IgD-negative memory B cell (primary cell): ENCODE measurements around the gene ABCA1. TPM values are rescaled to one million over a fixed set of nuclear protein-coding genes. Genes with fewer than 3 reads are reported as not detected.
"Not testable (repeated sequence)": the region's sequence is repeated elsewhere in the genome, so short reads cannot be mapped to it uniquely, and the experiment has no call there.

Source experiments
- H3K27ac Mint-ChIP-seq, 3 donors: one replicate each; pipeline ENCODE4 v1.8.0; 2020 to 2022; ENCODE audit warnings: mild to moderate bottlenecking in 3 of 3, mixed read lengths in 3 of 3, moderate library complexity in 1 of 3
- H3K27me3 Mint-ChIP-seq: one replicate; pipeline ENCODE4 v1.8.0; 2021; ENCODE audit warnings: mixed read lengths
- H3K36me3 Mint-ChIP-seq: one replicate; pipeline ENCODE4 v1.8.0; 2020; ENCODE audit warnings: mild to moderate bottlenecking, mixed read lengths
- H3K4me1 Mint-ChIP-seq, 3 donors: one replicate each; pipeline ENCODE4 v1.8.0; 2020 to 2022; ENCODE audit warnings: mixed read lengths in 3 of 3, mild to moderate bottlenecking in 1 of 3
- H3K4me3 Mint-ChIP-seq, 4 donors: one replicate each; pipeline ENCODE4 v1.8.0; 2020 to 2022; ENCODE audit warnings: mild to moderate bottlenecking in 4 of 4, mixed read lengths in 4 of 4, moderate library complexity in 3 of 4
- H3K9me3 Mint-ChIP-seq, 3 donors: one replicate each; pipeline ENCODE4 v1.8.0; 2020 to 2021; ENCODE audit warnings: mixed read lengths in 3 of 3, mild to moderate bottlenecking in 1 of 3
- polyA plus RNA-seq: library from polyadenylated mRNA; unstranded; fragments of 300-500 nt; fragmentation: Illumina TruSeq; gene quantifications from one replicate; pipeline ENCODE4 v1.2.3, GENCODE V29; 2021

The ABCA1 gene
- polyA plus RNA-seq, 1 donor from 2014 or later: 1.3 TPM

DNA sequence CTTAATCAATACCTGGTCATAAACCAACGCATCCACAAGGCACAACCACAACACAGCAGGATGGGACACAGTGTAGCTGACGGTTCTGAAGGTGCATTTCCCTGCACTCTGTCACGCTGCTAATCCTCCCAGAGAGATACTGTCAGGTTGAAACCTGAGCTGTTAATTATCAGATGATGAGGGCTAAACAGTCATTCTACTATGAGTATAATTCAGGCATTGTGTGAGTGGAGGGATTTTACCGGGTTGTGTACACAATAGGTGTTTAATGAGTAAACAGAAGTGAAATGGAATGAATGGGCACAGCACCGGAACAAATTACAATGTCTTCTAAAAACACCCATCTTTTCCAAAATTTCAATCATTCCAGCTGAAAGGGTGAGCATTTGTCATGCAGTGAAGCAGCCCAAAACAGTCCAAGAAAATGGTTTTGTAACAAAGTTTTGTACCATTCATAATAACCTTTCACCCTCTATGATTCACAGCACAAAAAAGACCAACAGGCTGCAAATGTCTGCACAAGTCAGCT is 71.5 kb downstream of the ABCA1 start:
- Mint-ChIP-seq H3K36me3 (peaks cover 9% of the 10 kb centered on the region), H3K4me1 (peaks cover 2 to 7% (median 6%) of the 10 kb centered on the region in 3 donors), H3K27me3 (peaks cover 2% of the 10 kb centered on the region), H3K4me3 (no peak overlapping the region), H3K9me3 (no peaks in the 10 kb centered on the region), H3K27ac (no peak overlapping the region)

DNA sequence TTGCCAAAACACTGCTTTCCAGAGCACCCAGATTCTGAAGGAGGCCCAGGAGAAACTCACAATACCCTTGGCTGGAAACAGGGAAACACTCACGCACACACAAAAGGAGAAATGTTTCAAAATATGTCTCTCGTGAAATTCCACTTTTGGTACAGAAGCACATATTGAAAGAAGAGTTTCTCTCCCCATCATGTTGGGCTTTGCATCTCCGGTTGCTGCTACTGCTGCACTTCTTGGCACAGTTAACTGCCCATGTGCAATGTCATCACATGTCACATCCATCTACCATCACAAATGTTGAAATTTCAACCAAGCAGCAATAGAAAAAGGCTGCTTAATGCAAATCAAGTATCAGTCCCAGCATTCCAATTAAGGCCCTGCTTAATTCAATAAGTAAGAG is 72.1 kb downstream of the ABCA1 start:
- peaks cover 2 to 7% (median 6%) of the 10 kb centered on the region in 3 donors for H3K4me1 Mint-ChIP-seq
- peaks cover 2% of the 10 kb centered on the region for H3K27me3 Mint-ChIP-seq
- no peak overlapping the region for H3K4me3 Mint-ChIP-seq
- H3K36me3 Mint-ChIP-seq: peaks cover 11% of the 10 kb centered on the region
- H3K9me3 Mint-ChIP-seq: no peaks in the 10 kb centered on the region
- H3K27ac Mint-ChIP-seq: no peak overlapping the region

DNA sequence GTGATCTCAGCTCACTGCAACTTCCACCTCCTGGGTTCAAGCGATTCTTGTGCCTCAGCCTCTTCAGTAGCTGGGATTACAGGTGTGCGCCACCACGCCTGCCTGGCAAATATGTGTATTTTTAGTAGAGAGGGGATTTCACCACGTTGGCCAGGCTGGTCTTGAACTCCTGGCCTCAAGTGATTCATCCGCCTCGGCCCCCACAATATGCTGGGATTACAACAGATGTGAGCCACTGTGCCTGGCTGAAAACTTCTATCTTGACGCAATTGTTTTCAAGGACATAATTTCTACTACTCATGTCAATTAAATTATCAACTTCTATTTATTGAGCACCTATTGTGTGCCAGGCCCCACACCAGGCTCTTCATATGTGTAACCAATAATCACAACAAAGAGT is 72.7 kb downstream of the ABCA1 start:
- not testable (repeated sequence) for H3K27me3 Mint-ChIP-seq, H3K4me1 Mint-ChIP-seq, H3K9me3 Mint-ChIP-seq, H3K36me3 Mint-ChIP-seq, H3K27ac Mint-ChIP-seq, H3K4me3 Mint-ChIP-seq

DNA sequence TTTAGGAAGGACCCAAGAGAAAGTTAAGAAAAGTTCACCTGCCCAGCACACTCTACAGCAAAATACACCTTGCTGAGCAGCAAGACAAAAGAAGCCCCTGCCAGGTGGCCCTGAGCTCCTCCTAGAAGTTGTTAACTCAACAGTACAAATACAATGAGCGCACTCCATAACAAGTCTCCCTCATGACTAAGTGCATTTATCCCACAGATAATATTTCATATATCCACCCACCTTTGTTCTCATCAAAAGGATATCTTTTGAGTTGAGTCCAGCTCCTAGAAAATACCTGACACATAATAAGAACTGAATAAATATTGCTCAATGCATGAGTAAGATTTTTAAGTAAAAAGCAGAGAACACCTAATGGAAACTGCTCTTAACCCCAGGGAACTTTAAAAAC is 73.3 kb downstream of the ABCA1 start:
- no peaks in the 10 kb centered on the region for H3K4me1 Mint-ChIP-seq
- H3K36me3 Mint-ChIP-seq: peaks cover 9% of the 10 kb centered on the region
- H3K27me3 Mint-ChIP-seq: peaks cover 2% of the 10 kb centered on the region
- no peak overlapping the region for H3K4me3 Mint-ChIP-seq
- H3K27ac Mint-ChIP-seq: no peak overlapping the region
- H3K9me3 Mint-ChIP-seq: no peaks in the 10 kb centered on the region

DNA sequence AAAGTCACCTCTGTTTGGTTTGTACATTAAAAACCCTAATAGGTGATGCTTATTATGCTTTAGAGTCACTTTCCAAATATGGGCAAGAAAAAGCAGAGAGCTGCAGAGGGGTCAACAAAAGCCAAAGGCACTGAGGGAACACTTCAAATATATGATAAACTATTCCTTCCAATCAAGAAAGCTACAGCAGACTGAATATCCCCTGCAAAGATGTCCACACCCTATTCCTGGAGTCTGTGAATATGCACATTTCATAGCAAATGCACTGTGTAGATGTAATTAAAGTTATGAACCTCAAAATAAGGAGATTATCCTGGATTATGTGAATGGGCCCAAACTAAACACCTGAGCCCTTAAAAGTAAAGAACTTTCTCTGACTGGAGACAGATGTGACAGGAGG is 74.3 kb downstream of the ABCA1 start:
- Mint-ChIP-seq H3K4me1 (no peaks in the 10 kb centered on the region), H3K27me3 (peaks cover 2% of the 10 kb centered on the region), H3K36me3 (peaks cover 9% of the 10 kb centered on the region), H3K27ac (no peak overlapping the region), H3K9me3 (no peaks in the 10 kb centered on the region), H3K4me3 (no peak overlapping the region)

DNA sequence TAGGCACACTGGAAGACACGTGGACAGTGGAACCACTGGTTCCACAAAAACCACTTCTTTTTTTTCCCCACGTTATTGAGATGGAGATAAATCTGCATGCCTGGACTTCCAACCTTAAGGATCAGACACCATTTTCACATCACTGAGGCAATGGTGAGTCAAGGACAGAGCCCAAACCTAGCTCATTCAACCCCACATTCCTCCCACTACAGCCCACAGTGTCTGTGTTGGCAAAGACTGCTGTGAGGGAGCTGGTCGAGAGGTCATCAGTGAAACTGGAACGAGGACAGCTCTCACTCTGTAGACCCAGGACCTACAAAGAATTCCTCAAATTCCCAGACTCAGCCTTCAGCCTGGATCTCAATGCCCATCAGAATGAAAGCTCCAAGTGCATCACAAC is 74.8 kb downstream of the ABCA1 start:
- no peaks in the 10 kb centered on the region for H3K9me3 Mint-ChIP-seq
- H3K4me1 Mint-ChIP-seq: no peaks in the 10 kb centered on the region
- H3K36me3 Mint-ChIP-seq: peaks cover 5% of the 10 kb centered on the region
- no peak overlapping the region for H3K27ac Mint-ChIP-seq
- H3K27me3 Mint-ChIP-seq: peaks cover 2% of the 10 kb centered on the region
- no peak overlapping the region for H3K4me3 Mint-ChIP-seq

DNA sequence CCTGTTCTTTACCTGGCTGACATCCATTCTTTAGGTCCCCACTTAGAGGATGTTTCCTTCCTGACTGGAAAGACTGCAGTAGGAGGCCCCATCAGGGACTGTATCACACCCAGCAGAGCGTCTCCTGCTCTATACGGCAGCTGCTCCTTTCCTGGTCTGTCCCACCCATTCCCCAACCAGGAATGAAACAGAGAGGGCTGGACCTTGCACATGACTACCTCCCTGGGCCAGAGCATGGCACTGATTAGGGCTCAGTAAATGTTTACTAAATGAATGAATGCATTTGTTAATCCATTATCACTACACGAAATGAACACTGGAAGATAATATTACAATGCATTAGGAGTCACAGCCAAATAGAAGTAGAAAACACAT is 76.4 kb downstream of the ABCA1 start:
- Mint-ChIP-seq H3K27ac (no peak overlapping the region), H3K36me3 (peaks cover 3% of the 10 kb centered on the region), H3K27me3 (peaks cover 2% of the 10 kb centered on the region), H3K4me1 (no peaks in the 10 kb centered on the region), H3K9me3 (no peaks in the 10 kb centered on the region), H3K4me3 (no peak overlapping the region)

DNA sequence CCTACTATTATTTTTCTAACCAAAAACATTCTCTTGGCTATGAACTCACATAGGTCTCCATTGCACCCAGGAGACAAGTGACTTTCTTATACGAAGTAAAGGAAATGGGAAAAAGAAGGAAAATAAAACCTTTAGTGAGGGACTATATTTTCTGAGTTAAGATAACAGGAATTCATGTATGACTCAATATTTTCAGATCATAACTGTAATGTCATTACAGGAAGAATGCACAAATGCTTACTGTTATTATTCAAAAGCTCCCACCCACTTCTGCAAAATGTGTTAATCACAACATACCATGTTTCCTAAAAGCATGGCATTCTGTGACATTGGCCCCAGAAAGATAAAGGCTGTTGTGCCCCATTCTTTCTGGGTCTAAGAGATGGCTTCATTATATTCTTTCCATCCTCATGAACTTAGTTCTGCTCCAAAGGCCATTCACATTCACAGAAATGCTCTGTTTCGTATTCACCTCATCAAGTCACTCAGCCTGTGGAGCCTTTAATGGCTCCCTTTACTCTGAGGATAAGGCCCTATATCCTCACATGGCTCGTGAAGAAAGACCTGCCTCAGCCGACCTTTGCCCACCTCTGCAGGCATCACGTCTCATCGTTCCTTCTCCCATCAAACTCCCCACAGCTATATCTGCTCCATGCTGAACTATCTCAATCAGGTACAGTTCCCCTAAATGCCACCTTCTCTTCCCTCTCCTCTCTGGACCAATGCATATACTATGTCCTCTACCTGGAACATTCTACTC is 77.0 kb downstream of the ABCA1 start:
- Mint-ChIP-seq H3K36me3 (peaks cover 3% of the 10 kb centered on the region), H3K4me3 (no peak overlapping the region), H3K9me3 (no peaks in the 10 kb centered on the region), H3K27ac (no peak overlapping the region), H3K4me1 (no peaks in the 10 kb centered on the region), H3K27me3 (peaks cover 2% of the 10 kb centered on the region)

DNA sequence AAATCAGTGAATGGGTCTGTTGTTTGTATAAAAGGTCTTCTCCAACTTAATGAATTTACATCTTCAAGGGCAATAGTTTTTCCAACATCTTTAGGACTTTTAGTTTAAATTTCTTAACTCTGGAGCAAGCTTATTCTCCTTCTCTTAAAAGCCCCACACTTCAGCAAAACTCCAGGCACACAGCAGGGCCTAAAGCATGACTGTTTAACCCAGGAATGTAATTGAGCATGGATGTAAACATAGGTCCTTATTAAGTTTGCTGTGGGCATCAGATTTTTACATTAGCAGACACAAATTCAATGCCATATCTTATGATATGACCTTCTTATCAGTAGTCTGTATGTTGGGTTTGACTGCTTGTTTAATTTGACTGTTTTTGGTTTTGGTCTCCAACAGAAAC is 78.9 kb downstream of the ABCA1 start:
- no peak overlapping the region for H3K4me3 Mint-ChIP-seq
- H3K27ac Mint-ChIP-seq: no peak overlapping the region
- H3K36me3 Mint-ChIP-seq: peaks cover 6% of the 10 kb centered on the region
- no peaks in the 10 kb centered on the region for H3K9me3 Mint-ChIP-seq
- H3K4me1 Mint-ChIP-seq: no peaks in the 10 kb centered on the region
- peaks cover 2% of the 10 kb centered on the region for H3K27me3 Mint-ChIP-seq

DNA sequence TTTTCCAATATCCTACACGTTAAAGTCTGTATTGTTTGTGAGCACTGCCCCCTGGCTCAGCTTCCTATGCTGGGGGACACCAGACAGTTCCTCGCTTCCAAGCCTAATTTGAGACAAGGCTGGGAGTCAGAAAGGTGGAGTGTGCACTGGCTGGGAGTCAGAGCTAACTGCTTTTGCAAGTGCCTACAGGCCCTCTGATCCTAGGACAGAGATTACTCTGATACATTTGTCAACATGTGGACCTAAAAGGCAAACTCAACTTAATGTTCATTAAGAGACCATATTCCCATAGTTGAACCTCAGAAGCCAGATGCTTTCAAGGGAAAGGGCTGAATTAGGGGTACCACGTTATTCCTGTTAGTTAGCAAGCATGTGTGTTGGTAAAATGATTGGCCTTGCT is 83.2 kb downstream of the ABCA1 start:
- Mint-ChIP-seq H3K27ac (no peak overlapping the region), H3K36me3 (peaks cover 9% of the 10 kb centered on the region), H3K9me3 (no peaks in the 10 kb centered on the region), H3K27me3 (no peaks in the 10 kb centered on the region), H3K4me3 (no peak overlapping the region), H3K4me1 (no peaks in the 10 kb centered on the region)

DNA sequence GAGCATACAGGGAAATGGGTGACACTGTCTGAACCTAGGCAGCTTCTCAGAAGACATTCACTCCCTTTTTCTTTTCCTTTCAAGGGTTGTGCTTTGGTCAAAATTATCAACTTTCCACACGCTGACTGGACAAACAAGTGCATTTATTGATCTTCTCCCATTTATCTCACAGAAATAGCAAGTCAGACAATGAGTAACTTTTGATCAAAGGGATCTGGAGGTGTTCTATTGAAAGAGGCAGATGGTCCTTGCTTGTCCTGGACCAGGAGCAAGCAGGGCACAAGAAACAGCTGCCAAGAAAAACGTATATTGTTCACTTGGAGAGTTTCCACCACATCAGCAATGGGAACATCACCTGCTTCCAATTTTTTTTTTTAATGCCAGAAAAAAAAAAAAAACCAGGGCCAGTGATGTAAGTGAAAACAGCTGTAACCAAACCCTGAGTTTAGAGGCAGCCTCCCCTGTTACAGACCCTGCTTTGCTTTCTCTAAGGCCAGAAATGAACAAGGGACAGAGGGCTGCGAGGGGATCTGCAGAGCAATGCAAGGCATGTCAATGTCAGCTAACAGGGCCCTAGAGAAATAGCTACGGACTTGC is 84.2 kb downstream of the ABCA1 start:
- H3K4me3 Mint-ChIP-seq: no peak overlapping the region
- no peaks in the 10 kb centered on the region for H3K4me1 Mint-ChIP-seq
- no peaks in the 10 kb centered on the region for H3K9me3 Mint-ChIP-seq
- no peak overlapping the region for H3K27ac Mint-ChIP-seq
- peaks cover 9% of the 10 kb centered on the region for H3K36me3 Mint-ChIP-seq
- no peaks in the 10 kb centered on the region for H3K27me3 Mint-ChIP-seq

DNA sequence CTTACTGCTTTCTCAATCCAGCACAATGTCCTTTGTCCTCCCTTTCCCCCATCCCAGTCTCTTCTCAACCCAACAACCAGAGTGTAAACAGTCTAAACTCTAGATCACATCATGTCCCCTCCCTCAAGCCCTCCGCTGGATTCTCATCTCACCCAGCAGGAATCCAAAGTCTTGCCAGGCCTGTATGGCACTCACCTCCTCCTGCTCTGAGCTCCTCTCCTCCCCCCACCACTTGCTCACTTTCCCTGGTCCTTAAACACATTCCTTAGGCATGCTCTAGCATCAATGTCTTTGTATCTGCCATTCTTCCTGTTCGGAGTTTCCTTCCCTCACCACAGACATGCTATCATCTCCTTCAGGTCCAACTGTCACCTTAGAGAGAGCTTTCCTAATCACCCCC is 85.3 kb downstream of the ABCA1 start:
- Mint-ChIP-seq H3K36me3 (peaks cover 9% of the 10 kb centered on the region), H3K27me3 (no peaks in the 10 kb centered on the region), H3K4me3 (no peak overlapping the region), H3K27ac (no peak overlapping the region), H3K9me3 (no peaks in the 10 kb centered on the region), H3K4me1 (no peaks in the 10 kb centered on the region)

DNA sequence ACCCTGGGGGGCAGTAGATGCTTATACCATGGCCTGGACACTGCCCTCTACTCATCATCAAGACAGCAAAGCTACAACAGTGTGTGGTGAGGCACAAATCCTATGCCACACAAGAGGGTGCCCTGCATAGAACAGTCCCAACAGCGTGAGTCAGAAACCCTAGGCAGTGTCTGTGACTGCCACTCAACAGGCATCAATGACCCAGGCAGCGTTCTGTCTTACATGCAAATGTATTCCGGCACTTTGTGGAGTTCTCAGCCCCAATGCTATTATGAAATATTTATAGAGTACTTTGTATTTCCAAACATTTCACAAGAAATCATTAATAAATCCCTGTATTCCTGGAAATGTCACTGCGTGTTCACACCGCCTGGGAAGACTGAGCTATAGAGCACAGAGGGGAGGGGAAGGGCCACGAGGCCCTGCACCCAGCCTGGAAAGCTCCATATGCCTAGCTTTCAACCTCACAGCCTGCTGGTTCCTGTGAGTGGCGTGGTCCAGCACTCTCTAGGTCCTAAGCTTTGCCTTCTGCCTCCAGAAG is 86.3 kb downstream of the ABCA1 start:
- no peaks in the 10 kb centered on the region for H3K4me1 Mint-ChIP-seq
- H3K4me3 Mint-ChIP-seq: no peak overlapping the region
- H3K36me3 Mint-ChIP-seq: peaks cover 9% of the 10 kb centered on the region
- H3K27ac Mint-ChIP-seq: no peak overlapping the region
- H3K27me3 Mint-ChIP-seq: no peaks in the 10 kb centered on the region
- no peaks in the 10 kb centered on the region for H3K9me3 Mint-ChIP-seq

DNA sequence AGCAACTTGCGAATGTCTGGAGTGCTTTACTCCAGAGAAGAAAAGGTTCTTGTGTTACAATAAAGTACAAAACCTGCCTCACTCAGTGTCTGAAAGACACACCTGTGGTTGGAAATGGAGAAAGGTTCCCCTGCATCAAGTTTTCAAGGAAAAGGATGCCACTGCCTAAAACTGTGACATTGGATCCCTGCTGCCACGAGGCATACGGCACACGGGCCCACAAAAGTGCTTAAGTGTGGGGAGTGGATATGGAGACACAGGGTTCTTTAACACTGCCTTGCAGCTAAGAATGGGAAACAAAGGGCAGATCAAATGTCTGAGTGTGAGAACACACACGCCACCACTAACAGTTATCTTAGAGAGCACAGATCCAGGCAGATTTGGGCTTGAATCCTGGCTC is 89.0 kb downstream of the ABCA1 start:
- H3K27ac Mint-ChIP-seq: no peak overlapping the region
- H3K4me1 Mint-ChIP-seq: peaks cover 0 to 5% (median 3%) of the 10 kb centered on the region in 3 donors
- H3K9me3 Mint-ChIP-seq: no peaks in the 10 kb centered on the region
- H3K27me3 Mint-ChIP-seq: no peaks in the 10 kb centered on the region
- H3K4me3 Mint-ChIP-seq: no peak overlapping the region
- peaks cover 7% of the 10 kb centered on the region for H3K36me3 Mint-ChIP-seq

DNA sequence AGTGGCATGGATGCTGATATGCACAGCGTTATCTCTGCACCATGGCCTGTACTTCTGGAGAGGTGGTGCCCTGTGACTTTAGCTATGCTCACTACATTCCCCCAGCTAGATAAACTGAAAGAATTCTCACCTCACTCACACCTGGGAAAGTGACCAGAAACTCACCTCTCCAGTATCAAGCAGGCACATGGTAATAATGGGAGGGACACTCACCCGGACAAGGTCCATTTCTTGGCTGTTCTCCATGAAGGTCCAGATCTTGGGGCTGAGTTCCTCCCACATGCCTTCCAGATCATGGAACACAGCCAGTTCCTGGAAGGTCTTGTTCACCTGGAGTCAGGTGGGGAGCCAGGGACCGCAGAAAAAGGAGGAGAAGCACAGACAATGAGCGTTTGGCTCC is 91.2 kb downstream of the ABCA1 start:
- Mint-ChIP-seq H3K36me3 (peaks cover 4% of the 10 kb centered on the region), H3K4me3 (peak overlapping the region in 1 of 4 donors; percentile 44), H3K4me1 (peaks cover 0 to 5% (median 3%) of the 10 kb centered on the region in 3 donors)

DNA sequence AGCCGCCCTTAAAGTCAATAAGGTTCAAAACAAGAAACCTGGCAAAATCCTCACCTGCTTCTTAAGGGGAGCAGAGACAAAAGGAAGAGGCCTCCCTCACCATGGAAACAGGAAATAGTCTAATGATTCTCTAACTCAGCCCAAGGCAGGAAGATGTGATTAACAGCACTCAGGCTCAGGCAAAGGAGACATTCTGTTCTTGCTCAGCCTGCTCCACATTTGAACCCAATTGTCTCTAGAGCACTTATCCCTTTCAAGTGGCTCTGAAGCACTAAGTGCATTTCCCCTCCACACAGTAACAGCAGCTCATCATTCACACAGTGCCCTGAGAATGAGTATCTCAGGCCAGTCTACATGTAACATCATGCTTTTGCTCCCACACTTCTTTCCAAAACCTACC is 91.7 kb downstream of the ABCA1 start:
- Mint-ChIP-seq H3K4me3 (no peak overlapping the region), H3K27ac (no peak overlapping the region), H3K9me3 (no peaks in the 10 kb centered on the region), H3K4me1 (peaks cover 0 to 5% (median 3%) of the 10 kb centered on the region in 3 donors), H3K36me3 (peaks cover 5% of the 10 kb centered on the region), H3K27me3 (no peaks in the 10 kb centered on the region)

More for the DNA sequence above, 91.2 kb downstream of the ABCA1 start:
- no peaks in the 10 kb centered on the region for H3K27me3 Mint-ChIP-seq
- no peak overlapping the region for H3K27ac Mint-ChIP-seq
- H3K9me3 Mint-ChIP-seq: no peaks in the 10 kb centered on the region
